HCT116 (cell line): ENCODE data around the gene F10. TPM values are rescaled to one million over a fixed set of nuclear protein-coding genes. Genes with fewer than 3 reads are reported as not detected.

ENCODE experiments used
- ATAC-seq: fragments of 200-7000 bp; cut with Tn5 transposase; 2 replicates; pipeline ENCODE4 v1.9.1; 2020; ENCODE audit warnings: mild to moderate bottlenecking, moderate library complexity
- BruUV-seq: library from RNA; stranded (reverse); fragments of 400-500 nt; replicated peaks from 2 replicates; lab custom pipeline; 2021; lab: Mats Ljungman, UMichigan
- CTCF ChIA-PET: fragments of 300-600 bp; sonication (Branson Sonifier 250); formaldehyde crosslinking; loops from one replicate; lab custom pipeline; 2021; ENCODE audit warnings: antibody characterized with exemption; lab: Charles Lee
- POLR2A ChIA-PET: fragments of 300-600, 350-600 bp; sonication (Branson Sonifier 250); formaldehyde crosslinking; loops from one replicate; lab custom pipeline; 2021; ENCODE audit warnings: antibody characterized with exemption; lab: Charles Lee
- RAD21 ChIA-PET, 2 experiments: fragments of 300-600 bp; sonication (Branson Sonifier 250); formaldehyde crosslinking; loops; one replicate each; lab custom pipeline; 2023; ENCODE audit warnings: low total read pairs in 2 of 2; ENCODE audit not compliant: uncharacterized antibody in 2 of 2, unreplicated experiment in 2 of 2, low non-redundant PET in 1 of 2; lab: Charles Lee
- DNase-seq: peaks from one replicate; pipeline ENCODE4 v3.0.0-alpha.2; 2010; ENCODE audit warnings: low read depth, low spot score
- H2AFZ ChIP-seq: fragments of 200-600 bp; shearing (Covaris generic), sonication (generic); 2 replicates; pipeline ENCODE4 v1.6.1; 2017; ENCODE audit warnings: low read depth, mixed run types, mixed read lengths, antibody characterized with exemption, low read length; ENCODE audit not compliant: poor library complexity, severe bottlenecking
- H3K27ac ChIP-seq: 2 replicates; pipeline ENCODE4 v1.5.1; 2012; ENCODE audit warnings: low read depth, low read length
- H3K27me3 ChIP-seq: fragments of 200-600 bp; sonication (generic); 2 replicates; pipeline ENCODE4 v1.6.1; 2016; ENCODE audit warnings: mixed run types, low read length, mixed read lengths; ENCODE audit not compliant: insufficient read depth
- H3K36me3 ChIP-seq, 2 experiments: fragments of 200-500 bp in 1 of 2; fragments of 200-600 bp in 1 of 2; sonication (Bioruptor generic) in 1 of 2; sonication (generic) in 1 of 2; 2 replicates each; pipeline versions ENCODE4 v1.5.1 to v1.6.1; 2014 to 2016; ENCODE audit warnings: low read length in 2 of 2, inconsistent platforms in 1 of 2, mixed read lengths in 1 of 2, mixed run types in 1 of 2; ENCODE audit not compliant: insufficient read depth in 2 of 2, control insufficient read depth in 1 of 2
- H3K4me1 ChIP-seq, 2 experiments: fragments of 200-600 bp in 1 of 2; sonication (generic) in 1 of 2; 2 replicates each; pipeline versions ENCODE4 v1.5.1 to v1.6.1; 2012 to 2017; ENCODE audit warnings: low read length in 2 of 2, inconsistent platforms in 1 of 2, mild to moderate bottlenecking in 1 of 2, mixed read lengths in 1 of 2, mixed run types in 1 of 2, moderate library complexity in 1 of 2; ENCODE audit not compliant: insufficient read depth in 2 of 2, control insufficient read depth in 1 of 2
- H3K4me2 ChIP-seq: fragments of 200-600 bp; sonication (generic); 2 replicates; pipeline ENCODE4 v1.6.1; 2017; ENCODE audit warnings: mixed run types, low read length, mixed read lengths
- H3K4me3 ChIP-seq, 2 experiments: fragments of 200-600 bp in 1 of 2; sonication (generic) in 1 of 2; replicated peaks in 1 of 2; 2 replicates each; pipeline ENCODE4 v1.5.1; 2011 to 2016; ENCODE audit warnings: low read length in 2 of 2, control low read depth in 1 of 2, low read depth in 1 of 2, mild to moderate bottlenecking in 1 of 2, mixed read lengths in 1 of 2, mixed run types in 1 of 2
- H3K79me2 ChIP-seq: fragments of 200-600 bp; sonication (generic); 2 replicates; pipeline ENCODE4 v1.6.1; 2017; ENCODE audit warnings: mild to moderate bottlenecking, mixed run types, low read length, moderate library complexity, mixed read lengths; ENCODE audit not compliant: insufficient read depth
- H3K9ac ChIP-seq: fragments of 200-600 bp; sonication (generic); 2 replicates; pipeline ENCODE4 v1.6.1; 2016; ENCODE audit warnings: low read length, mixed read lengths
- H3K9me2 ChIP-seq: fragments of 200-600 bp; sonication (generic), shearing (Covaris generic); 2 replicates; pipeline ENCODE4 v1.6.1; 2017; ENCODE audit warnings: mixed run types, mild to moderate bottlenecking, moderate library complexity; ENCODE audit not compliant: insufficient read depth
- H3K9me3 ChIP-seq, 2 experiments: fragments of 200-500 bp in 1 of 2; fragments of 200-600 bp in 1 of 2; sonication (Bioruptor generic) in 1 of 2; sonication (generic) in 1 of 2; 2 replicates each; pipeline ENCODE4 v1.6.1; 2014 to 2017; ENCODE audit warnings: low read length in 2 of 2, mixed read lengths in 2 of 2, inconsistent platforms in 1 of 2, low read depth in 1 of 2, mild to moderate bottlenecking in 1 of 2, mixed run types in 1 of 2, moderate library complexity in 1 of 2; ENCODE audit not compliant: control insufficient read depth in 1 of 2, insufficient read depth in 1 of 2
- H4K20me1 ChIP-seq: fragments of 200-600 bp; sonication (generic), shearing (Covaris generic); 2 replicates; pipeline ENCODE4 v1.6.1; 2017; ENCODE audit warnings: mixed run types, mild to moderate bottlenecking, moderate library complexity; ENCODE audit not compliant: insufficient read depth
- ATF3 ChIP-seq: IDR thresholded peaks from 2 replicates; pipeline ENCODE4 v1.6.1; 2012
- CBX3 ChIP-seq: IDR thresholded peaks from 2 replicates; pipeline ENCODE4 v1.6.1; 2012; ENCODE audit warnings: low read depth
- CEBPB ChIP-seq: IDR thresholded peaks from 2 replicates; pipeline ENCODE4 v1.6.1; 2012; ENCODE audit warnings: low read depth
- EGR1 ChIP-seq: IDR thresholded peaks from 2 replicates; pipeline ENCODE4 v1.6.1; 2012; ENCODE audit warnings: low read depth
- ELF1 ChIP-seq: IDR thresholded peaks from 2 replicates; pipeline ENCODE4 v1.6.1; 2012; ENCODE audit warnings: low read depth, borderline replicate concordance
- POLR2AphosphoS5 ChIP-seq: IDR thresholded peaks from 2 replicates; pipeline ENCODE4 v1.6.1; 2011; ENCODE audit warnings: mild to moderate bottlenecking, low read depth, low read length, moderate library complexity
- RAD21 ChIP-seq: IDR thresholded peaks from 2 replicates; pipeline ENCODE4 v1.6.1; 2012; ENCODE audit warnings: low read depth, mild to moderate bottlenecking
- SIN3A ChIP-seq: IDR thresholded peaks from 2 replicates; pipeline ENCODE4 v1.6.1; 2012; ENCODE audit warnings: low read depth
- TCF7L2 ChIP-seq: IDR thresholded peaks from 2 replicates; pipeline ENCODE4 v1.7.0; 2011; ENCODE audit warnings: borderline replicate concordance, inconsistent platforms; ENCODE audit not compliant: insufficient read depth, insufficient read length; ENCODE audit errors: extremely low read depth
- YY1 ChIP-seq: IDR thresholded peaks from 2 replicates; pipeline ENCODE4 v1.6.1; 2011; ENCODE audit warnings: low read length, low read depth, moderate library complexity, mild to moderate bottlenecking; ENCODE audit not compliant: insufficient replicate concordance; ENCODE audit errors: extremely low read depth
- ZBTB33 ChIP-seq: IDR thresholded peaks from 2 replicates; pipeline ENCODE4 v1.6.1; 2011; ENCODE audit warnings: mild to moderate bottlenecking, low read length, moderate library complexity; ENCODE audit not compliant: insufficient replicate concordance; ENCODE audit errors: extremely low read depth
- ZNF274 ChIP-seq: fragments of 200-500 bp; sonication (Bioruptor generic); IDR thresholded peaks from 2 replicates; pipeline ENCODE4 v1.6.1; 2014; ENCODE audit warnings: mild to moderate bottlenecking, low read depth, low read length, inconsistent platforms
- intact Hi-C: fragments of 100-400 bp; cut with micrococcal nuclease; formaldehyde crosslinking; loops from 2 replicates; pipeline ENCODE4 v1.10.0; 2022
- total RNA-seq: library from RNA; stranded (reverse); gene quantifications from one replicate; pipeline ENCODE4 v1.2.1, GENCODE V29; 2021; ENCODE audit not compliant: unreplicated experiment

F10 gene
- total RNA-seq, 1 experiment from 2014 or later = 4.0 TPM

- H3K27ac ChIP-seq = no peak overlapping the region
- no peaks in the 10 kb centered on the region for H3K36me3 ChIP-seq
- H3K4me1 ChIP-seq = peaks cover 3 to 6% of the 10 kb centered on the region in 2 experiments; a peak in 2 of 4 replicates
- TF ChIP-seq CBX3 = no peak
- TF ChIP-seq ZNF274 = no peak
- no peak for TF ChIP-seq POLR2AphosphoS5
- no peak for TF ChIP-seq ELF1
- no peak for TF ChIP-seq ZBTB33
- TF ChIP-seq ATF3 = no peak
- TF ChIP-seq SIN3A = no peak
- no peak for TF ChIP-seq YY1
- TF ChIP-seq CEBPB = no peak
- no peak for TF ChIP-seq TCF7L2
- TF ChIP-seq EGR1 = no peak
- no peak for TF ChIP-seq RAD21
- no peak overlapping the region for H3K9ac ChIP-seq
- no peaks in the 10 kb centered on the region for H4K20me1 ChIP-seq
- no peaks in the 10 kb centered on the region for H3K27me3 ChIP-seq
- POLR2A ChIA-PET = no interaction called here
- CTCF ChIA-PET = no interaction called here
- RAD21 ChIA-PET = no interaction called here
- no peaks in the 10 kb centered on the region for H3K9me2 ChIP-seq
- no peak overlapping the region for H2AFZ ChIP-seq
- H3K4me3 ChIP-seq = no peak overlapping the region
- H3K9me3 ChIP-seq = no peaks in the 10 kb centered on the region
- ATAC-seq (no peak), DNase-seq (no peak)
- BruUV-seq = no TSS peak
- no peak overlapping the region for H3K4me2 ChIP-seq
- intact Hi-C loops = loop anchor here (10.0 kb wide), 1 partner anchor 66 kb away; the partner anchor contains the start of gene PROZ
- no peaks in the 10 kb centered on the region for H3K79me2 ChIP-seq
Observed at GRCh38 chr13:113088691-113089020, 33.9 kb upstream of the F10 start.
